Testis (tissue), 2 donors: ENCODE measurements around the gene MAP1LC3A.

ENCODE experiments used
- CTCF ChIP-seq, 3 experiments: fragments of 450-650 bp in 2 of 3; fragments of 200-600 bp in 1 of 3; sonication (generic) in 1 of 3; IDR thresholded peaks; one replicate each; pipeline ENCODE4 v1.5.1; 2016 to 2019; ENCODE audit warnings: antibody characterized with exemption in 3 of 3, mild to moderate bottlenecking in 2 of 3, moderate library complexity in 1 of 3
- POLR2A ChIP-seq: fragments of 450-650 bp; IDR thresholded peaks from one replicate; pipeline ENCODE4 v1.6.1; 2017; ENCODE audit warnings: antibody characterized with exemption, mild to moderate bottlenecking, moderate library complexity

DNA sequence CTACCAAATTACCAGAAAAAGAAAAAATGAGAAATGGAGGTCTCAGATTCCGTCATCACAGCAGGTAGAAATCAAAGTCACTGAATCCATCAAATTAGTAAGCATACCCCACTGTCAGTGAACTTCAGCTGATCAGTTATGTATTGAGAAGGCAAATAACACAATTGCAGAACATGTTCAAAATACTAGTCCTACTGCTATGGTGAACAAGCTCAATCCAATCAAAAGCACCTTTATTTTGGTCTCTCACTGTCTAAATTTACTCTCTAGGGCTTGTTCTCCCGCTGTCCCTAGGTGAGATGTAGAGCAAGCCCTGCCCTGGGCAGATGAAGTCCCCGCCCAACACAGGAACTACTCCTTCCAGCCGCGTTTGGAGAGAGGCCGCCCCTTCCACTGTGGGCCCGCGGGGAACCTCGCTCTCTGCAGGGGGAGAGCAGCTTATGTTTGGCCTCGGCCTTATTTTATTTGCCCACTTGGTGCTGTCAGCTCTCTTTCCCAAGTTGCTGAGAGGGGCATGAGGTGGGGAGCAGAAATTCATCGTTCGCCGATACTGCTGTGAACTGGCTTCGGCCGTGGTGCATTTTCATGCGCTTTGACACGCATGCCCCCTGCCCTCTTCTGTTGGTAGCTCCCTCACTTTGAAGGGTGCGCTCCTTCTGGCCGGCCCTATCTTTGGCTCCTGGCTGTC lies 14.3 kb upstream of the MAP1LC3A start:
- TF ChIP-seq CTCF (IDR thresholded peaks at IDR 0.05) (no peak), POLR2A (no peak)
